ENCODE results near the gene DIP2B.

- no peak for TF ChIP-seq CTCF (conservative IDR thresholded peaks at IDR 0.05 in 1 of 2, IDR thresholded peaks at IDR 0.05 in 1 of 2; ENCODE audit: low read depth in 1 of 2, low read length in 2 of 2)
- no peak for TF ChIP-seq EZH2 (IDR thresholded peaks at IDR 0.05; ENCODE audit: low read length, missing control alignments)
Observed at GRCh38 chr12:50529345-50529744, 24.6 kb downstream of the DIP2B start.
